SU-DHL-6 (cell line): Measurements from ENCODE around the gene SEMA3D.

Source experiments
- H2AFZ ChIP-seq: fragments of 200-600 bp; sonication (generic); 2 replicates; pipeline ENCODE4 v1.6.1; 2014; ENCODE audit warnings: low read depth, mild to moderate bottlenecking, moderate library complexity, mixed read lengths, antibody characterized with exemption, low read length; ENCODE audit not compliant: severe bottlenecking
- H3F3A ChIP-seq: fragments of 200-600 bp; shearing (Covaris generic); 2 replicates; pipeline ENCODE4 v1.6.0; 2016; ENCODE audit warnings: antibody characterized with exemption, mild to moderate bottlenecking; ENCODE audit not compliant: insufficient read depth
- H3K27ac ChIP-seq: fragments of 200-600 bp; sonication (generic); 2 replicates; pipeline ENCODE4 v1.5.1; 2016; ENCODE audit warnings: low read depth, mild to moderate bottlenecking, low read length, moderate library complexity, mixed read lengths
- H3K27me3 ChIP-seq: fragments of 200-600 bp; sonication (generic), shearing (Covaris generic); 2 replicates; pipeline ENCODE4 v1.6.0; 2014; ENCODE audit warnings: mild to moderate bottlenecking, low read length
- H3K36me3 ChIP-seq: fragments of 200-600 bp; sonication (generic); 2 replicates; pipeline ENCODE4 v1.6.1; 2014; ENCODE audit warnings: mild to moderate bottlenecking, low read length, mixed read lengths
- H3K4me2 ChIP-seq: fragments of 300-600, 200-600 bp; shearing (Covaris generic), sonication (generic); 2 replicates; pipeline ENCODE4 v1.6.0; 2014; ENCODE audit warnings: low read length, low read depth, mild to moderate bottlenecking; ENCODE audit not compliant: poor library complexity, severe bottlenecking
- H3K4me3 ChIP-seq: fragments of 200-600 bp; sonication (generic); 2 replicates; pipeline ENCODE4 v1.5.1; 2014; ENCODE audit warnings: antibody characterized with exemption, low read length, mild to moderate bottlenecking, mixed read lengths; ENCODE audit not compliant: insufficient read depth, poor library complexity, severe bottlenecking
- H3K79me2 ChIP-seq: fragments of 200-600 bp; sonication (generic); 2 replicates; pipeline ENCODE4 v1.6.1; 2014; ENCODE audit warnings: mild to moderate bottlenecking, low read length, moderate library complexity; ENCODE audit not compliant: insufficient read depth
- H3K9ac ChIP-seq: fragments of 200-600 bp; sonication (generic); 2 replicates; pipeline ENCODE4 v1.7.0; 2014; ENCODE audit warnings: mild to moderate bottlenecking, low read length
- H3K9me2 ChIP-seq: fragments of 200-600 bp; sonication (generic); replicated peaks from 2 replicates; pipeline ENCODE4 v1.6.1; 2014; ENCODE audit warnings: low read length; ENCODE audit not compliant: insufficient read depth
- H3K9me3 ChIP-seq: fragments of 200-600 bp; sonication (generic); 2 replicates; pipeline ENCODE4 v1.6.1; 2014; ENCODE audit warnings: low read length, mixed read lengths; ENCODE audit not compliant: insufficient read depth
- H4K20me1 ChIP-seq: fragments of 200-600 bp; sonication (generic); 2 replicates; pipeline ENCODE4 v1.6.1; 2014; ENCODE audit warnings: low read depth, mild to moderate bottlenecking, antibody characterized with exemption, low read length, moderate library complexity, mixed read lengths
- CTCF ChIP-seq: fragments of 200-600 bp; sonication (generic); IDR thresholded peaks from one replicate; pipeline ENCODE4 v1.5.1; 2017; ENCODE audit warnings: antibody characterized with exemption, mild to moderate bottlenecking, low read length, moderate library complexity; ENCODE audit not compliant: insufficient read depth, poor library complexity, severe bottlenecking
- EZH2phosphoT487 ChIP-seq: fragments of 200-600 bp; sonication (generic), shearing (Covaris generic); conservative IDR thresholded peaks from 2 replicates; pipeline ENCODE4 v1.6.1; 2018; ENCODE audit warnings: mild to moderate bottlenecking, antibody characterized with exemption, low read length, moderate library complexity, mixed read lengths

SEMA3D gene

GRCh38 chr7:85000735-85001350 is 186.0 kb downstream of the SEMA3D start:
- no peaks in the 10 kb centered on the region for H3K79me2 ChIP-seq
- H3K9me2 ChIP-seq, result no peaks in the 10 kb centered on the region
- no peak overlapping the region for H3K9ac ChIP-seq
- no peaks in the 10 kb centered on the region for H4K20me1 ChIP-seq
- H3K4me3 ChIP-seq, result no peak overlapping the region
- H3K27me3 ChIP-seq, result no peaks in the 10 kb centered on the region
- no peak overlapping the region for H2AFZ ChIP-seq
- H3K4me2 ChIP-seq, result no peak overlapping the region
- H3K27ac ChIP-seq, result no peak overlapping the region
- H3F3A ChIP-seq, result no peaks in the 10 kb centered on the region
- no peaks in the 10 kb centered on the region for H3K9me3 ChIP-seq
- no peaks in the 10 kb centered on the region; the same call in 1 of the 2 replicates for H3K36me3 ChIP-seq
- TF ChIP-seq EZH2phosphoT487 (no peak), CTCF (no peak)

- no peaks in the 10 kb centered on the region for H3F3A ChIP-seq
- no peaks in the 10 kb centered on the region for H3K79me2 ChIP-seq
- H3K4me2 ChIP-seq, result no peak overlapping the region
- H3K27ac ChIP-seq, result no peak overlapping the region
- H3K36me3 ChIP-seq, result no peaks in the 10 kb centered on the region; the same call in 1 of the 2 replicates
- no peaks in the 10 kb centered on the region for H3K9me2 ChIP-seq
- no peaks in the 10 kb centered on the region for H3K9me3 ChIP-seq
- H3K4me3 ChIP-seq, result no peak overlapping the region
- H3K9ac ChIP-seq, result no peak overlapping the region
- no peak overlapping the region for H2AFZ ChIP-seq
- TF ChIP-seq CTCF (no peak), EZH2phosphoT487 (no peak)
- no peaks in the 10 kb centered on the region for H4K20me1 ChIP-seq
- no peaks in the 10 kb centered on the region for H3K27me3 ChIP-seq
Observed at GRCh38 chr7:84999450-84999849, 187.4 kb downstream of the SEMA3D start.

GRCh38 chr7:84998665-84999064 is 188.2 kb downstream of the SEMA3D start:
- Histone ChIP-seq H4K20me1 (no peaks in the 10 kb centered on the region), H3K4me2 (no peak overlapping the region), H2AFZ (no peak overlapping the region), H3K9me2 (no peaks in the 10 kb centered on the region), H3K36me3 (no peaks in the 10 kb centered on the region; the same call in 1 of the 2 replicates), H3K27ac (no peak overlapping the region), H3K9ac (no peak overlapping the region), H3K9me3 (no peaks in the 10 kb centered on the region), H3F3A (no peaks in the 10 kb centered on the region), H3K79me2 (no peaks in the 10 kb centered on the region), H3K27me3 (no peaks in the 10 kb centered on the region), H3K4me3 (no peak overlapping the region)
- TF ChIP-seq CTCF (no peak), EZH2phosphoT487 (no peak)
